ENCODE data around the gene LIME1. TPM values are rescaled to one million over a fixed set of nuclear protein-coding genes. Genes with fewer than 3 reads are reported as not detected.

LIME1 gene
- total RNA-seq, 2 donors from 2014 or later: 7.6 to 10.1 TPM

DNA sequence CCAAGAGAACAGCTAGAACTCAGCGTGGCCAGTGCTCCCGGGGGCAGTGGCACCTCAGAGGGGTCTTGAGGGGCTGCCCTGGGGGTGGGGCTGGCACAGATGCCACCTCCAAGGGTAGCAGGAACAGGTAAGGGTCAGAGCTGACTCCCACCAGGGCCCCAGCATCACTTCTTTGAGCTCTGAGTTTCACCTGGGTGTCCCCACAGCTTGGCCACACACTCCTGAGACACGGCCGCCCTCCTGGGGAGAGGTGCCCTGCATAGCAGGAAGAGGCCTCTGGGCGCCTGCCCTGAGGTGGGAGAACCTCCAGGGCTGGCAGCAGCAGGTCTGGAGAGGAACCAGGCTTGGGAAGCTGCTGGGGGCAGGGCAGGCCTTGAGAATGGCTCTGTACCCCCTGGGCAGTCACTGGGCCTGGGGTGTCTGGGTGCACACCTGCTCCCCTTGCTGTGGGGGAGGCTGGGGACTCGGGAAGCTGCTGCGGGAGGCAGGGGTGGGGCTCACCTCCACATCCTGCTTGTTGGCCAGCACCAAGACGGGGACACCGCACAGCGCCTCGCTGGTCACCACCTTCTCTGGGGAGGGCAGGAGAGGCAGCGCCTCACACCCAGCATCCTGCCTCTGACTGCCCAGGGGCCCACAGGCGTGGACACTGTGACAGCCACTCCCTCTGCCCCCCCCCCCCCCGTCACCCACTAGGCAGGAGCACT lies 35.0 kb upstream of the LIME1 start:
- no peak for DNase-seq
- Mint-ChIP-seq H3K27ac (no peak overlapping the region), H3K36me3 (ENCODE audit: low read depth) (peaks cover 20% of the 10 kb centered on the region), H3K9me3 (no peaks in the 10 kb centered on the region), H3K27me3 (ENCODE audit: insufficient read depth) (no peaks in the 10 kb centered on the region), H3K4me3 (no peak overlapping the region), H3K4me1 (peaks cover under 1% of the 10 kb centered on the region)
- Histone ChIP-seq H3K9me3 (ENCODE audit: control insufficient read depth, low read length) (no peaks in the 10 kb centered on the region), H3K4me3 (ENCODE audit: low read length) (no peak overlapping the region), H3K9ac (ENCODE audit: extremely low read depth, low read length, poor library complexity, severe bottlenecking) (no peak overlapping the region), H3K27ac (ENCODE audit: low read depth, low read length) (no peak overlapping the region), H3K27me3 (ENCODE audit: control insufficient read depth, insufficient read depth, low read length, poor library complexity, severe bottlenecking) (no peaks in the 10 kb centered on the region), H3K36me3 (ENCODE audit: control insufficient read depth, insufficient read depth, low read length) (peaks cover 23% of the 10 kb centered on the region), H3K4me1 (ENCODE audit: control insufficient read depth, insufficient read depth, low read length) (peaks cover 2% of the 10 kb centered on the region)
- TF ChIP-seq CTCF (conservative IDR thresholded peaks at IDR 0.05): no peak
- 89 to 94% methylated on average over 7 to 12 of the region's 14 CpGs for WGBS, 2 experiments (ENCODE audit: insufficient coverage in 1 of 2, insufficient read length in 1 of 2)

DNA sequence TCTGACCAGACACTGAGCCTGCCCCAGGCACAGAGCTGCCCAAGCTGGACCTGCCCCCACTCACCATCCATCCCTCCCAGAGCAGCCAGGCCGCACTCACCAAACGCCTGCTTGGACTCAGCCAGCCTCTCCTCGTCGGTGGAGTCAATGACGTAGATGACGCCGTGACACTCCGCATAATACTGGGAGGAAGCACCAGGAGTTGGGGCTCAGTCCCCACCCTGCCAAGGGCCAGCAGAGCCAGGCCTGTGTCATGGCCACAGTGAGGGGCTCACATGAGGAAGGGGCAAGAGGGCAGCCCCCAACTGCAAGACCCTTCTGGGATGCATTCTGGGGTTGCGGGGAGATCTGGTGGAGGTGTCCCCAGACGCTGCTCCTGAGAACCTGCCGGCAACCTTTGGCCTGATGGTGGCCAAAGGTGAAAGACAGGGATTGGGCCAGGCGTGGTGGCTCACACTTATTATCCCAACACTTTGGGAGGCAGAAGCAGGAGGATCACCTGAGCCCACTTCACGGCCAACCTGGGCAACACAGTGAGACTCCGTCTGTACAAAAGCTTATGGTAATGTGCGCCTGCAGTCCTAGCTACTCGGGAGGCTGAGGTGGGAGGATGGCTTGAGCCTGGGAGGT lies 34.3 kb upstream of the LIME1 start:
- Mint-ChIP-seq H3K36me3 (ENCODE audit: low read depth) (peaks cover 25% of the 10 kb centered on the region), H3K27ac (no peak overlapping the region), H3K9me3 (no peaks in the 10 kb centered on the region), H3K4me3 (no peak overlapping the region), H3K4me1 (peaks cover 5% of the 10 kb centered on the region), H3K27me3 (ENCODE audit: insufficient read depth) (no peaks in the 10 kb centered on the region)
- no peak for TF ChIP-seq CTCF (conservative IDR thresholded peaks at IDR 0.05)
- no peak overlapping the region for H3K4me3 ChIP-seq (ENCODE audit: low read length)
- WGBS, 2 experiments (ENCODE audit: insufficient coverage in 1 of 2, insufficient read length in 1 of 2): 95 to 96% methylated on average over 14 to 16 of the region's 16 CpGs
- H3K4me1 ChIP-seq (ENCODE audit: control insufficient read depth, insufficient read depth, low read length): peaks cover 5% of the 10 kb centered on the region
- H3K36me3 ChIP-seq (ENCODE audit: control insufficient read depth, insufficient read depth, low read length): peaks cover 24% of the 10 kb centered on the region
- no peaks in the 10 kb centered on the region for H3K9me3 ChIP-seq (ENCODE audit: control insufficient read depth, low read length)
- H3K27ac ChIP-seq (ENCODE audit: low read depth, low read length): no peak overlapping the region
- no peaks in the 10 kb centered on the region for H3K27me3 ChIP-seq (ENCODE audit: control insufficient read depth, insufficient read depth, low read length, poor library complexity, severe bottlenecking)
- no peak overlapping the region for H3K9ac ChIP-seq (ENCODE audit: extremely low read depth, low read length, poor library complexity, severe bottlenecking)
- no peak for DNase-seq

DNA sequence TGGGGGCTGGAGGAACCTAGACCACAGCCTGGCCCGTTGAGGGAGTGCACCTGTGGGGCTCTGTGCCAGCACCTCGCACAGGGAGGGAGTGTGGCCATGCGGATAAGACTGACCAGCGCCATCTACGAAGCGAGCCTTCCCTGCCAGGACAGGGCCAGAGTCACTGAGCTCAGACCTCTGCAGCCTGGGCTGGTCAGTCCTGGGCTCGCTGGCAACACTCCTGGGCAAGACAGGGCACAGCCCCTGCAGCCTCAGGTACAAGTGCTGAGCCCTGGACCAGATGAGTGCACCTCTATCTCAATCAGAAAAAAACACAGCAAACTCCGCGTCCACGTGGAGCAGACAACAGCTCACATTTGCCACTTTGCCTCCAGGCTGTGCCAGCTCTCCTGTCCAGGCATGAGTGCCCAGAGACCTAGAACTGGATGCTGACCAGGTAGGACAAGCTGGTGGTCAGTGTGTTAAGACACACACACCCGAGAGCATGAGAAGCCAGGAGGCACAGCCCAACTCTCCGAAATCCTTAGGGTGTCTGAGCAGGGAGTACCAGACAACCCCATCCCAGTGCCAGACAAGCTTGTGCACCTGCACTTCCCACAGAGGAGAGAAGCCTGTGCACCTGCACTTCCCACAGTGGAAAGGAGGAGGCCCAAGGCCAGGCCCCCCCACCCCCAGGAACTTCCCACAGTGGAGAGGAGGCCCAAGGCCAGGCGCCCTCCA lies 33.6 kb upstream of the LIME1 start:
- no peak overlapping the region for H3K4me3 Mint-ChIP-seq

More for the DNA sequence above, 33.6 kb upstream of the LIME1 start:
- Histone ChIP-seq H3K4me3 (ENCODE audit: low read length) (no peak overlapping the region), H3K4me1 (ENCODE audit: control insufficient read depth, insufficient read depth, low read length) (peaks cover 5% of the 10 kb centered on the region), H3K27ac (ENCODE audit: low read depth, low read length) (no peak overlapping the region), H3K27me3 (ENCODE audit: control insufficient read depth, insufficient read depth, low read length, poor library complexity, severe bottlenecking) (no peaks in the 10 kb centered on the region), H3K9ac (ENCODE audit: extremely low read depth, low read length, poor library complexity, severe bottlenecking) (no peak overlapping the region), H3K9me3 (ENCODE audit: control insufficient read depth, low read length) (no peaks in the 10 kb centered on the region), H3K36me3 (ENCODE audit: control insufficient read depth, insufficient read depth, low read length) (peaks cover 24% of the 10 kb centered on the region)
- WGBS, 2 experiments (ENCODE audit: insufficient coverage in 1 of 2, insufficient read length in 1 of 2): 85 to 87% methylated on average over 12 to 13 of the region's 13 CpGs
- H3K36me3 Mint-ChIP-seq (ENCODE audit: low read depth): peaks cover 25% of the 10 kb centered on the region
- no peak overlapping the region for H3K27ac Mint-ChIP-seq
- H3K27me3 Mint-ChIP-seq (ENCODE audit: insufficient read depth): no peaks in the 10 kb centered on the region
- TF ChIP-seq CTCF (conservative IDR thresholded peaks at IDR 0.05): no peak
- no peak for DNase-seq
- peaks cover 5% of the 10 kb centered on the region for H3K4me1 Mint-ChIP-seq
- H3K9me3 Mint-ChIP-seq: no peaks in the 10 kb centered on the region
